Stimulated activated naive CD4-positive, alpha-beta T cell treated with Interleukin-2 at 50 U/mL for 16 hours (primary cell): ENCODE results near the gene RPS6KB2.
A peak's percentile ranks its signal among the peaks of the same experiment; 100 is the strongest.

Experiments
- DNase-seq: peaks from one replicate; lab custom pipeline; 2025; lab: John Stamatoyannopoulos, UW

The RPS6KB2 gene

DNA sequence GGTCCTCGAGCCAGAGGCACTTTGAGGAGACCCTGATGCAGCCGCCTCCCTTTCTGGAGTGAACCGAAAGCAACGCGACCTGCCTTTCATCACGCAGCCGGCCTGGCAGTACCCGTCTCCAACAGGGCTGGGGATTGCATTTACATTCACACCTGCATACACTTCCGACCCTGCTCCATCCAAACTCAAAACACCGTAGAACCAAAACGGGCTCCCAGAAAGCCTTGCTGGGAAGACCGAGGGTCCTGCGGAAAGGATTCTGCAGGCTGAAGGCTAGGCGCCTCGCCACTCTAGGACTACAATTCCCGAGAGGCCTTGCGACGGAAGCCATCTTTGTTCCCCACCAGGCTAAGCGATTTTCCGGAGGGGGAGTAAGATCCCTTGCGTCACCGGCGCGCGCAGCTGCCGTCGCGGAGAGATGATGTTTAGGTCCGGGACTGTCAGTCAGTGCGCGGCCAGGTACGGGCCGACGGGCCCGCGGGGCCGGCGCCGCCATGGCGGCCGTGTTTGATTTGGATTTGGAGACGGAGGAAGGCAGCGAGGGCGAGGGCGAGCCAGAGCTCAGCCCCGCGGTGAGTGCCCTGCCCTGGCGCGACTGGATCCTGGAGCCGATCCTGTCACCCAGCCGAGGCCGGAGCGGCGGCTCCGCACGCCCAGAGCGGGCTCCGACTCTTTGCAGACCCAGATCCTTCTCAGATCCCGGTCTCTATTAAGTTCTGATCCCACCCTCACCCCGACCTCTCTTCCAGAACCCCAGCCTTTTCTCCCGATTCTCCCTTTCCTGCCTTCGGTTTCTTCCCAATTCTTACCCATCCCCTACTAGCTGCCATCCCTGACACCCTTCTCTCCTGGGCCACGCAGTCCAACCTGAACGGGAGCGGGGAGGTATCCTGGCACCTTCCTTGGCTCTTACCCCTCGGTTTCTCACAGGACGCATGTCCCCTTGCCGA is at the start of gene RPS6KB2:
RPS6KB2 (plus strand) TSS at position 443 of the 950 bp plus-strand sequence; CDS start at position 495, 52 bp downstream.
- DNase-seq: peak; percentile 98

DNA sequence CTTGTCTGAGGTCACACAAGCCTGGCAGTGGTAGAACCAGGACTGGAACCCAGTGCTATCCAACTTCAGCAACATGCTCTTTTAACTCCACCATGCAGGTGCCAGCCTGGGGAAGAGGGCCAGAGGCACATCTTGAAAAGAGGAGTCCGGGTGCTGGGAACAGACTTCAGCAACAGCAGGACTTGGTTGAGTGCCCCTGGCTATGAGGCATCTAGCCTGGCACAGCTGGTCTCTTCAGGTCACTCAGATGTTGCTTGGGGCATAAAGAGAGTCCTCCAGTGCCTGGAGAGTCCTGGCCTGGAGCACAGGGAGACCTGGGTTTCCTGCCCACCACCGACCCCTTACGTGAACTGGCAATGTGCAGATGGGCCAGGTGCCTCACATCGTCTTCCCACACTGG is 49.8 kb upstream of the RPS6KB2 start:
- DNase-seq: no peak

DNA sequence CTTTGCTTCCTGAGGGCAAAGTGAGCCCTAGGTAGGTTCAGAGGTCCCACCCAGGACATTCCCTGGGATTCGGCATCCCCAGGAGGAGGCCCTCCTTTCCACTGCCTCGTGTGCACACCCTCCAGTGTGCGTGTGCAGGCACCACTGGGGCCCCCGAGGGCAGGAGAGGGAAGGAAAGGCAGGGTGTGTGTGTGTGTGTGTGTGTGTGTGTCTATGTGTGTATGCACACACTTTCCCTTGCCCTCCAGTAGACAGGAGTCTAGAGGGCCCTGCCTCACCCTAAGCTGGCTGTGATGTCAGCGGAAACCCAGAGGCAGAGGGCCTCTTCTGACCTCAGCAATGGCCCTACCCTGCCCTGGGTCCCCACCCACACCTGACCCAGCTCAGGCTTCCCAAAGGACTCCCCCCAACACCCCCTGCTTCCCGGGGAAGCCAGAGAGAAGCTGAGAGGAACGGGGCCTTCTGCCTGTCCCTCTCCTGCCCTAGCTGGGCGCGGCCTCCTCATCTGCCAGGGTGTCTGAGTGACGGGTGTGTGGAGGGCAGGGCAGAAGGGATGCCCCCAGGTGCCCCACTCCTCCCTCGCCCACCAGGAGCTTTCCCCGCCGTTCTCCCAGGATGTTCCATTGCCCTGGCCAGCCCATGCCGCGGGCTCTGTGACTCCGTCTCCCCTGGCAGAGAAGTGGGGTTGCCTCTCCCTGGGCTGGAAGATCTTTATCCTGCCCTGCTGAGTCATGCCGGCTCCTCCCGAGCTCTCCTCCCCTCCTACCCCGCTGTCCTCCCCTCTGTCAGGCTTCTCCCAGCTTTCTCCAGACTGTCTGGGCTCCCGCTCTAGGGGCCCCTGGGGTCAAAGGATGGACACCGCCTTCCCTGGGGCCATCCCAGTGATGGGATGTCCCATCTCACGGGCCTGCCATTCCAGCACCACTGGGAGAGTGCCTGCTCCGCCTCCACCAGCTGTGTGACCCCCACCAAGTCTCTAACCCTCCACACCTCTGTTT is 48.9 kb upstream of the RPS6KB2 start:
- no peak for DNase-seq

DNA sequence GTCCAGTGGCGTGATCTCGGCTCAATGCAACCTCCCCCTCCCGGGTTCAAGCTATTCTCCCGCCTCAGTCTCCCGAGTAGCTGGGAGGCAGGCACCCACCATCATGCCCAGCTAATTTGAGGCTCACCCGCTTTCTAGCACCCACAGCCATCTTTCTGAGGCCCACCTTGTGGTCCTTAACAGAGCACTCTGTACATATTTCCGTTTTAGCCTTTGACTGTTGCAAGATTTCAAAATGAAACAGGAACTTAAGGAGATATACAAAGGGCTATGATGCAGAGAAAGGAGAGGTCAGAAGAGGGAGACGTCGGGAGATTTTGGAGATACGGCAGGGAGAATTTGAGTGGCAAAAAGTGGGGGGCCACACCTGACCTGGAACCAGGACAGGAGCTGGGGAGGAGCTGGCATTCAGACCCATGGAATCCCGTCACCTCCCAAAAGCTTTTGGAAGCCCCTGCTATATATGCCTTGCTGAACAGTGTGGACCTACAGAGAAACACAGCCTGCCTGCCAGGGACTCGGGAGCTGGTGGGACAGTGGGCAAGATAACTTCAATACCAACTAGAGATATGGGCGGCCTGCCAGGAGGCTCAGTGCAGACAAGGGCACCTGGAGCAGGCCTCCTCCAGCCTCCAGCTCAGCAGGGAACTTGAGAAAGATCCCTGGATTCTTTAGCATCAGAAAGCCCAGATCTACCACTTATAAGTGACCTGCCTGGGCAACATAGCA is 46.9 kb upstream of the RPS6KB2 start:
- no peak for DNase-seq

DNA sequence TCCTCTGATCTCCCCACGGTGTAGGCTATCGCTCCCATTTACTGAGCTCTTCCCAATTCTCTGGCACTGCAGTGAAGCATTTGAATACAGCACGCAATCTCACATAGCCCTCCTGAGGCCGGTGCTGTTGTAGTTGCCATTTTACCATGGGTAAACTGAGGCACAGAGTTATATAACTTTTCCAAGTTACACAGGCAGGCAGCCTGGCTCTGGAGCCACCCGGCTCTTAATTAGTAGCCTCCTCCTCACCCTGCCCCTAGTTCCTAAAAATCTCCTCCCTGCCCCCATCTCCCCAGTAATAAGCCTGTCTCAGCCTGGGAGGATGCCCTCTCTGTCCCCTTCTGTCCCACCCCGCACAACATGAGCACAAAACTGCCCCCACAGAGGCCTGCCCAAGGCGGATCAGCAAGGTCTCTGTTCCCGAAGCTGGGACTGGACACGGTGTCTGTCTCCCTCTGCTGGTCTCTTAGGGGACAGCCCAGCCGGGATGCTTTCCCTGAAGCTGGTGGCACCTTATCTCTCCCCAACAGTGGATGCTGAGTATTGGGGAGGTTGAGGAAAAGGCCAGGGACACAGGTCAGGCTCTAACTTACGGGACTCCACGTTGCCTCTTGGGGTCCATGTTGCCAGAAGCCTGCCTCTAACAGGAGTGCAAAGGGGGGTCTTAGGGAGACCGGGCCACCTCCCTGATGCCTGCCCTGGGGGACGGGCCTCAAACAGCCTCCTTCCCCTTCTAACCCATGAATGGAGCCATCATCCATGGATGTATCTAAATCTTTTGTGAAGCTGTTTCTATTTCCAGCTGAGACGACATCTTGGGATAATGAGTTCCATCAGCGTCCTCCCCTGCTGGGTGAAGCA is 45.8 kb upstream of the RPS6KB2 start:
- peak; percentile 73 for DNase-seq

DNA sequence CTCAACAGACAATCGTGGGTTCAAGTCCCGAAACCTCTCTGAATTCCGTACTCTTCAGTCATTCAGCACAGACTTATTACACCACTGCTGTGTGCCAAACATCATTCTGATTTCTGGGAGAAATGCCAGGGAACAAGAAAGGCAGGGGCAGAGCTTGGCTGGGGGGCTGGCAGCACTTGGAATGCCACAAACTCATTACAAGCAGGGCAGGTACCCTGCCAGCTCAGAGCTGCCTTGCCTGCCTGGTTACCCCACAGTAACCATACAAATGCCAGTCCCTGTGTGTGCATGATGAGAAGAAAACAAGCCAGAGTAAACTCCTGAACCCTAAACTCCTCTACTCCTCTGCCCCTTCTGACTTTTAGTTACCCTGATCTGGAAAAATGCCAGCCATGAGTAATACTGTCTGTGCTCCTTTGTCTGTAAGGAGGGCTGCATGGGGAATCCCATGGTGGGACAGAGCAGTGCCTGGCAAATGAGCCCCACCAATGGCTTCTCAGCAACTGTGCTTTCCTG is 43.4 kb upstream of the RPS6KB2 start:
- no peak for DNase-seq

DNA sequence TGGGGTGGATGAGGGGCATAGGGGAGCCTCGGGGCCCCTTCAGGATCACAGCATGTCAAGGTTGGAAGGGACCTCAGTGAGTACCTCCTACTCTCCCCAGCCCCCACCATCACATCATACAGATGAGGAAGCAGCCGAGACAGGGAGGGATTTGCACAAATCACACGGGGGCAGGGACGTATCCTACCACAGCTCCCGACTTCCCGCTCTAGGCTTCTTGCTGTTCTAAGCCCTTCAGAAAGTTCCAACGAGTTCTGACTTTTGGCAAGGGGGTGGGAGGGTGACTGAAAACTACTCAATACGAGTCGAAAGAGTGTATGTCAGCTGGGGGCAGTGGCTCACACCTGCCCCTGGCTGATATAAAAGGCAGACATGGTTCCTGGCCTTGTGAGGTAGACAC is 41.2 kb upstream of the RPS6KB2 start:
- DNase-seq: no peak

DNA sequence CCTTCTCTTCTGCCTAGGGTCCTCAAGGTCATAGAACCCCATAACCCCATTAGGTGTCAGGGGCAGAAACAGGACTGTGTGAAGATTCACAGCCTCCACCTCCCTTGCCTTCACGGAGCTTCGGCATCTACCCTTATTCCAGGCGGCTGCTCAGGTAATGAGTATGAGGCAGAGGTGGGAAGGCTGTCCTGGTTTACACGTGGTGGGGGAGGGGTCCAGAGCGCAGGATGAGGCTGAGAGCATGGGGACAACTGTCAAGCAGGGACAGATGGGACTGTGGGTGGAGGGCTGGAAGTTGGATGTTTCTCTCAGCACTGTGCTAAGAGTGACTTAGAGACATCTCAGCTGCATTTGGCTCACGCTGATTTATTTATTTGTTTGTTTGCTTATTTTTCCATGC is 40.8 kb upstream of the RPS6KB2 start:
- no peak for DNase-seq

DNA sequence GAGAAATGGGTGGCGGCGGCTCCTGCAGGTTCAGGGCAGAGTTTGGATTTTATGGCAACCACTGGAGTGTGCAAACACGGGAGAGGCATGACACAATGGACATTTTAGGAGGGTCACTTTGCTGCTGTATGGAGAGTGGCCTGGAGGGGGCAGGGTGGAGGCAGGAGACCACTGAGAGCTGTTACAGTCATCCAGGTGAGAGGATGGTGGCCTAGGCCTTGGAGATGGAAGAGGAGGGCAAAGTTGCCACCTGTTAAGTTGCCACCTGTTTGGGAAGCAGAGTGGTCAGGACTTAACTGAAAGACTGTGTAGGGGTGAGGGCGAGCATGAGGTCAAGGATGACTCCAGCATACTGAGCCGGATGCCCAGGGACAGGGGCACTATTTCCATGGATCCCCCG is 38.8 kb upstream of the RPS6KB2 start:
- peak; percentile 31 for DNase-seq

DNA sequence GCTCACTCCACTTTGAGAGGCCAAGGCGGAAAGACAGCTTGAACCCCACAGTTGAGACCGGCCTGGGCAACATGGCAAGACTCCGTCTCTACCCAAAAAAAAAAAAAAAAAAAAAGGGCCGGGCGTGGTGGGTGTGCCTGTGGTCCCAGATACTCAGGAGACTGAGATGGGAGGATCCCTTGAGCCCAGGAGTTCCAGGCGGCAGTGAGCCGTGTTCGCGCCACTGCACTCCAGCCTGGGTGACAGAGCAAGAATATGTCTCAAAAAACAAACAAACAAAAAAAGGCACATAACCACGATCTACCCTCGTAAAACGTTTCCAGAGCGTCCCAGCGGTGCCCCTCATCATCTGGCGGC is 37.4 kb upstream of the RPS6KB2 start:
- DNase-seq: no peak

DNA sequence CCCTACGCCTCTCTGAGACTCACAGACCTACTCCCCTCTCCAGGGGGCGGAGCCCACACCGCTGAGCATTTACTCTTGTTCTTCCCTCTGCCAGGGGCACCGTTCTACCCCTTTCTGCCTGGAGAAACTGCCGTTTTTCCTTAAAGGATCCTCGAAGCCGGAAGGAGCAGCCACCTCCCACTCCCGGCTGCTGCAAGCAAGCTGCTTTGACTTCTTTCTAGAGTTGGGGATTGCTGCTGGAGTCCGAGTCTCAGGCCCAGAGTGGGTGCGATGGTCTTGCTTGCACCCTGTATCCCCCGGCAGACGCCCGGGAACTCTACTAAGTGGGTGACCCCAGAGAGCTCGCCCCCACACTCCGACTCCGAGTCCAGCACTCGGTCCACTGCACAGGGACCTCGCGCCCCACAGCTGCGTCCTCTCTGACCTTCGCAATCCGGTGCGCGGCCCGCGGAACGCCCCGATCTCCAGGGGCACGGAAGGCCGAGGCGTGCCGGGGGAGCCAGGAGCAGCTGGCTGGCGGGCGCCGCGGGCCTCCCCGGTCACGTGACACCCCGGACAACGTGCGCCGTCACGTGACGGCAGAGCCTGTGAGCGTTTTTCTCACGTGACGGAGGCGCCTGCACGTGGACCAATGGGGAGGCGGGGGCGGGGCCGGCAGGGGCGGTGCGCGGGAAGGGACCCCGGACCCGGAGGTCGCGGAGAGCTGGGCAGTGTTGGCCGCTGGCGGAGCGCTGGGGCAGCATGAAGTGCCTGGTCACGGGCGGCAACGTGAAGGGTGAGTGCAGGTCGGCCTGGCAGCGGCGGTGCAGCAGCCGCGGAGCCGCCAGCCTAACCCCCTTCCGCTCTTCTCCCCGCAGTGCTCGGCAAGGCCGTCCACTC is 36.8 kb upstream of the RPS6KB2 start, which contains the start of gene RAD9A:
RAD9A (plus strand) TSS at position 683 of the 879 bp plus-strand sequence; CDS start at position 742, 59 bp downstream.
- DNase-seq: peak; percentile 91

DNA sequence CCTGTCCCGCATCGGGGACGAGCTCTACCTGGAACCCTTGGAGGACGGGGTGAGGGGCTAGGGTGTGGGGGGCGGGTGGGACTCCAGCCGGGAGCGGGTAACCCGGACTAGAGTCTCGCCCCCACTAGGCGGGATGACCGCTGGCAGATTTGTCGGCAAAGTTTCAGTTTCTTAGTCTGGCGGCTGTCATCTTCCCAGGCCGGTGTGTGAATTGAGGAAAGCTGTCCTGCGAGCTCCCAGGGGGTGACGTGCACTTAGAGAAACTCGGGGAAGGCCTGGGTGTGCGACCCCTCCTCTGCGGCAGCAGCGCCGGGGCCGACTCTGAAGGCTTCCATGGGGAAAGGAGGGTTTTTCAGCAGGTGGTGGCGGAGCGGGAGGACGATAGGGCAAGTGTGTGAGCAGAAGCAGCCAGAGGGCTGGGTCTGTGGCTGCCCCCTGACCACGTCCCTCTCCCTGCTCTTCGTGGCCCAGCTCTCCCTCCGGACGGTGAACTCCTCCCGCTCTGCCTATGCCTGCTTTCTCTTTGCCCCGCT is 36.0 kb upstream of the RPS6KB2 start:
- no peak for DNase-seq

DNA sequence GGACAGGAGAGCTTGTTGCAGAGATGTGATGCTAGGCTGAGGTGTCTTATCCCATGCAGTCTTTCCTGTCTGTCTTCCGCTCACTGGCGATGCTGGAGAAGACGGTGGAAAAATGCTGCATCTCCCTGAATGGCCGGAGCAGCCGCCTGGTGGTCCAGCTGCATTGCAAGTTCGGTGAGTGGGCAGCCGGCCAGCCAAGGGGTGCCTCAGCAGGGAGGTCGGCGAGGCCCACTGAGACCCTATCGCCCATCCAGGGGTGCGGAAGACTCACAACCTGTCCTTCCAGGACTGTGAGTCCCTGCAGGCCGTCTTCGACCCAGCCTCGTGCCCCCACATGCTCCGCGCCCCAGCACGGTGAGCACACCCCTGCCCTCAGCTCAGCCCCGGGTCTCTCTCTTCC is 34.9 kb upstream of the RPS6KB2 start:
- no peak for DNase-seq

DNA sequence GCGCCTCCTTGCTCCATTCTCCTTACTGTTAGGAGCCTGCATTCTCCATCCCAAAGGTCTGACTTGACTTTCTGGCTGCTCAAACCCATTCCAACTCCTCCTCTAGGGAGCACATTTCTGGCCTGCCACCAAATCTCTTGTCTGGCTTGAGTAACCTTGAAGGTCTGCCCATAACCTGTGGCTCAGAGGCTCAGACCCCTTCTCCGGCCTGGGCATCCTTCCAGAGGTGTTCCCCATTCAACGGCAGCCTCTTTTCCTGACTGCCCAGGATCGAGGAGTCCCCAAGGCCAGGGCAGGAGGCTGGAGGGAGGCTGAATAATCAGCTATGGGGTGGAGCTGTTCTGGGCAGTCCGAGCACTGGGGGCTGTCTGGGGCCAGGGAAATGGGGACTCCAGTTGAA is 34.3 kb upstream of the RPS6KB2 start:
- no peak for DNase-seq

DNA sequence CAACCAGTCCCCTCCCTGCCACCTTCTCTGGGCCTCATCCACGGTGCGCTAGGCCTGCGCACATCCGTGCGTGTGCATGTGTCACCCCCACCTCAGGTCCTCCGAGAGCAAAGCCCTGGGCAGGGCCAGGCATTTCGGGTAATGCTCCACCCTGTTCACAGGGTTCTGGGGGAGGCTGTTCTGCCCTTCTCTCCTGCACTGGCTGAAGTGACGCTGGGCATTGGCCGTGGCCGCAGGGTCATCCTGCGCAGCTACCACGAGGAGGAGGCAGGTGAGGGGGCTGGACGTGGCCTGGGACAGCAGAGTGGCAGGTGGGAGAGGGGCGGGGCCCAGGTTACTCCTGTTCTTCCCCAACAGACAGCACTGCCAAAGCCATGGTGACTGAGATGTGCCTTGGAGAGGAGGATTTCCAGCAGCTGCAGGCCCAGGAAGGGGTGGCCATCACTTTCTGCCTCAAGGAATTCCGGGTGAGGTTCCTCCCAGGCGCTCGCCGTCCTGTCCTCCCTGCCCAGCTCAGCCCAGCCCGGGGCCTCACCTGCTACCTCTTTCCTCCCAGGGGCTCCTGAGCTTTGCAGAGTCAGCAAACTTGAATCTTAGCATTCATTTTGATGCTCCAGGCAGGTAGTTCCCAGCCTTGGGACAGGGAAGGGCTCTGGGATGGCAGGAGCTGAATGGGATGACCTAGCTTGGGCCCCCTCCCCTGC is 32.6 kb upstream of the RPS6KB2 start:
- no peak for DNase-seq

DNA sequence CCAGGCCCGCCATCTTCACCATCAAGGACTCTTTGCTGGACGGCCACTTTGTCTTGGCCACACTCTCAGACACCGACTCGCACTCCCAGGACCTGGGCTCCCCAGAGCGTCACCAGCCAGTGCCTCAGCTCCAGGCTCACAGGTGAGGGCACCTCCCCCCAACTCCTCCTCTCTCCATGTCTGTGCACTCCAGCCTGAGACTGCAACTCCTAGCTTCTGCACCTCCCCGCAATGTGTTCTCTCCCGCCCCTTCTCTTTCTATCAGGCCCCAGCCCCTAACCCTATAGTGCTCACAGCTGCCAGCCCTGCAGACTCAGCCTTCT is 32.1 kb upstream of the RPS6KB2 start:
- DNase-seq: no peak

DNA sequence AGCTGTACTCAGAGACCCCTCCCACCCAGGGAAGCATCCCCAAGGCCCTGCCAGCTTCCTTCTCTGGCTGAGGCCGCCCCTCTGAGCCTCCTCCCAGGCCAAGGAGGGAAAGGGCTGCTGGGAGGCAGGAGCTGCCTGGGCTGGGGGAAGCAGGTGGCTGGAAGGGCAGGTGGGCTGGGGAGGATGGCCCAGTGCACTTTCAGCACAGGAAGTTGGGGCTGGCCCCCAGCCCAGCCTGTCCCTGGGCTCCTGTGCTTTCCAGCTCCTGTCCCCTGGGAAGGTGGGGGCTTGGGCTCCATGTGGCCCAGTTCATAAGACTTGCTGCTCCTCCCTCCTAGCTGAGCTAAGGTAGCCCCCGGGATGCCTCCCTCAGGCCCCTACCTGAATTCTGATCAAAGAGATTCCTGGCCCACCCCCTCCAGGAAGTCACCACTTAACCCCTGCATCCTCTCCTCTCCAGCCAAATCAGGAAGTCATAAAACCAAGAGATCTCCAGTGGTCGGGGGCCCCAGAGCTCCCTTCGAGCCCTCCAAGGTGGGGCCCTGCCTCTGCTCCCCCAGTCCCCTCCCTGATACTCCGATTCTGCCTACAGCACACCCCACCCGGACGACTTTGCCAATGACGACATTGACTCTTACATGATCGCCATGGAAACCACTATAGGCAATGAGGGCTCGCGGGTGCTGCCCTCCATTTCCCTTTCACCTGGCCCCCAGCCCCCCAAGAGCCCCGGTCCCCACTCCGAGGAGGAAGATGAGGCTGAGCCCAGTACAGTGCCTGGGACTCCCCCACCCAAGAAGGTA is 31.5 kb upstream of the RPS6KB2 start:
- DNase-seq: no peak

DNA sequence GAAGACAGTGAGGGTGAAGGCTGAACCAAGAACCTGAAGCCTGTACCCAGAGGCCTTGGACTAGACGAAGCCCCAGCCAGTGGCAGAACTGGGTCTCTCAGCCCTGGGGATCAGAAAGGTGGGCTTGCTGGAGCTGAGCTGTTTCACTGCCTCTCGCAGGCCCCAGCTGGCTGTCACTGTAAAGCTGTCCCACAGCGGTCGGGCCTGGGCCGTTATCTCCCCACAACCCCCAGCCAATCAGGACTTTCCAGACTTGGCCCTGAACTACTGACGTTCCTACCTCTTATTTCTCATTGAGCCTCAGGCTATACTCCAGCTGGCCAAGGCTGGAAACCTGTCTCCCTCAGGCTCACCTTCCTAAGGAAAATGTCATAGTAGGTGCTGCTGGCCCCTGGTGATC is 30.8 kb upstream of the RPS6KB2 start:
- DNase-seq: no peak
